BLaER1 (cell line): Measurements from ENCODE around the gene OR2G2.

ENCODE experiments used
- H3K27ac ChIP-seq: shearing (Covaris generic); formaldehyde crosslinking; 2 replicates; pipeline ENCODE4 v1.8.1; 2022
- H3K27me3 ChIP-seq: shearing (Covaris generic); formaldehyde crosslinking; 2 replicates; pipeline ENCODE4 v1.8.1; 2022
- H3K36me3 ChIP-seq: shearing (Covaris generic); formaldehyde crosslinking; 2 replicates; pipeline ENCODE4 v1.8.1; 2022
- H3K4me1 ChIP-seq: shearing (Covaris generic); formaldehyde crosslinking; 2 replicates; pipeline ENCODE4 v1.8.1; 2022
- H3K4me2 ChIP-seq: shearing (Covaris generic); formaldehyde crosslinking; 2 replicates; pipeline ENCODE4 v1.8.1; 2022
- H3K4me3 ChIP-seq: shearing (Covaris generic); formaldehyde crosslinking; 2 replicates; pipeline ENCODE4 v1.8.1; 2022
- H3K9ac ChIP-seq: shearing (Covaris generic); formaldehyde crosslinking; 2 replicates; pipeline ENCODE4 v1.8.1; 2022
- H3K9me3 ChIP-seq: shearing (Covaris generic); formaldehyde crosslinking; 2 replicates; pipeline ENCODE4 v1.8.1; 2022
- H4K20me1 ChIP-seq: shearing (Covaris generic); formaldehyde crosslinking; 2 replicates; pipeline ENCODE4 v1.8.1; 2022
- Cebpa-rat ChIP-seq: shearing (Covaris generic); IDR thresholded peaks from 2 replicates; pipeline ENCODE4 v1.8.1; 2022

OR2G2 gene, protein sequence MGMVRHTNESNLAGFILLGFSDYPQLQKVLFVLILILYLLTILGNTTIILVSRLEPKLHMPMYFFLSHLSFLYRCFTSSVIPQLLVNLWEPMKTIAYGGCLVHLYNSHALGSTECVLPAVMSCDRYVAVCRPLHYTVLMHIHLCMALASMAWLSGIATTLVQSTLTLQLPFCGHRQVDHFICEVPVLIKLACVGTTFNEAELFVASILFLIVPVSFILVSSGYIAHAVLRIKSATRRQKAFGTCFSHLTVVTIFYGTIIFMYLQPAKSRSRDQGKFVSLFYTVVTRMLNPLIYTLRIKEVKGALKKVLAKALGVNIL

DNA sequence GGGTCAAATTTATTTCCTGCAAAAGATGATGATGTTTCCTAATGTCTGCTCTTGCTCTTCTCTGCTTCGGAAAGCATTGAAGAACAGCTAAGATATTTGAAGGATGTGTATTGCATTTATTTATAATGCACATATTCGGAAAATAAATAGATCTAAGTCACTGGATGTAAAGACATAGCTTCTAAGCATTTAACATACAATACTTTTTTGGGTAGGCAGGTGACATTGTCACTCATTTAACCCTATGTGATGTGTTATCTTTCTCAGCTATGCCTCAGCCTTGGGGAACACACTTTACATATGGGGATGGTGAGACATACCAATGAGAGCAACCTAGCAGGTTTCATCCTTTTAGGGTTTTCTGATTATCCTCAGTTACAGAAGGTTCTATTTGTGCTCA lies at the start of gene OR2G2:
Gene OR2G2, plus strand, starts transcription at position 301 of the 400 bp plus-strand sequence. Its CDS starts 0 bp downstream, at position 301.
- Histone ChIP-seq H3K4me3 (no peak within 1 kb of the TSS), H3K27me3 (no peaks in the 10 kb centered on the region), H3K9me3 (no peaks in the 10 kb centered on the region), H3K27ac (no peak within 1 kb of the TSS), H3K36me3 (no peaks in the 10 kb centered on the region), H3K4me2 (no peak within 1 kb of the TSS), H3K4me1 (no peaks in the 10 kb centered on the region), H3K9ac (no peak within 1 kb of the TSS), H4K20me1 (no peaks in the 10 kb centered on the region)
- TF ChIP-seq Cebpa-rat, result no peak

DNA sequence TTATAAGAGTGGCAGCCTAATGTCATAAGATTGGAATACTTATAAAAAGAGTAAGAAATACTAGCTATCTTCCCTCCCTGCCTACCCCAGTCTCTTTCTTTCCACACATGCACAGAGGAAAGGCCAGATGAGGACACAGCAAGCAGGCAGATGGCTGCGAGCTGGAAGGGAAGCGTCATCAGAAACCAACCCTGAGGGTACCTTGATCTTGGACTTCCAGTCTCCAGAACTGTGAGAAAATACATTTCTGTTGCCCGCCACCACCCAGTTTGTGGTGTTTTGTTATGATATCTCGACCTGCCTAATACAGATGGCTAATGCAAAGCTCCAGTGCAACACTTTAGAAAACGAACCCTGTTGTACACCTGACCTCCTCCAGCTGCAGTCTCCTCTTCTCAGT lies 49.6 kb upstream of the OR2G2 start:
- Histone ChIP-seq H3K4me3 (no peak overlapping the region), H3K9ac (no peak overlapping the region), H3K4me1 (peaks cover 16% of the 10 kb centered on the region), H3K27me3 (no peaks in the 10 kb centered on the region), H3K27ac (no peak overlapping the region), H3K4me2 (no peak overlapping the region), H3K36me3 (no peaks in the 10 kb centered on the region), H4K20me1 (no peaks in the 10 kb centered on the region), H3K9me3 (peaks cover 3% of the 10 kb centered on the region; the same call in 1 of the 2 replicates)
- no peak for TF ChIP-seq Cebpa-rat

DNA sequence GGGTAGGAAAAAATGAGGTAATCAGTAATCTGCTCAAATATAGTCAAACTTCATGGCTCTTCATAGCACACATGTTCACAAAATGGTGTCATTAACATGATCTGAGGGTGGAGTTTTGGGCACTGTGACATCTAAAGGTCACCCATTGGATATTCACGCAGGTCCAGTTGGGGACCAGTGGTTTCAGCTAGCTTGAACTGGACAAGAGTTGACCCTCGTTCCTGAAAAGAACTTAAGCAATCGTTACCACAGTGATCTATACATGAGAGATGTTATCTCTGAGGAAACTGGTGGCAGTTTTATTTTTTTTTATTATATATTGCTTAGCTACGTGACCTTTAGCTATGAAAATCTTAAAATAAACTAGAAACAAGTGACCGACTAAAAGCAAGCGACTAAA lies 48.9 kb upstream of the OR2G2 start:
- Histone ChIP-seq H3K4me1 (peaks cover 16% of the 10 kb centered on the region), H3K4me3 (no peak overlapping the region), H3K36me3 (no peaks in the 10 kb centered on the region), H3K27ac (0 out of 2 replicates have a peak overlapping the region, but pooled peaks have one; percentile 28), H4K20me1 (no peaks in the 10 kb centered on the region), H3K4me2 (peak overlapping the region; percentile 65), H3K9ac (no peak overlapping the region), H3K9me3 (peaks cover 3% of the 10 kb centered on the region; the same call in 1 of the 2 replicates), H3K27me3 (no peaks in the 10 kb centered on the region)
- no peak for TF ChIP-seq Cebpa-rat

DNA sequence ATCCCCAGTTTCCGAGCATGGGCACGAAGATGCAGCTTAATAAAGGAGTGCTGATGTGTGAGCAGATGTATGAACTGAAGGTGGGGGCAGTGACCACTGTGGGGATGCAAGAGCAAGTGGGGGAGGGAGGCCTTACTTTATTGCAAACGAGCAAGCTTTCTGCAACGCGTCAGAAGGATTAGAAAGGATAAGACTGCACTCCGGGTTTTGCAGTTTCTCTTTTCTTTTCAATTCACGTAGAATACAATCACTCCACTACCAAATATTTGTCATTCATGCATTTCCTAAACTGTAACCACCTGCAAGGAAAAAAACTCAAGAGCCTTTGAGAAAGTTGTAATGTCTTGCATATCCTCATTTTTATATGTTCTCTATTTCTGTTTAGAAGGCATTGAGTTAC lies 47.6 kb upstream of the OR2G2 start:
- H3K4me2 ChIP-seq, result peak overlapping the region; percentile 65; the same call in 1 of the 2 replicates
- H3K4me3 ChIP-seq, result no peak overlapping the region
- no peak for TF ChIP-seq Cebpa-rat

DNA sequence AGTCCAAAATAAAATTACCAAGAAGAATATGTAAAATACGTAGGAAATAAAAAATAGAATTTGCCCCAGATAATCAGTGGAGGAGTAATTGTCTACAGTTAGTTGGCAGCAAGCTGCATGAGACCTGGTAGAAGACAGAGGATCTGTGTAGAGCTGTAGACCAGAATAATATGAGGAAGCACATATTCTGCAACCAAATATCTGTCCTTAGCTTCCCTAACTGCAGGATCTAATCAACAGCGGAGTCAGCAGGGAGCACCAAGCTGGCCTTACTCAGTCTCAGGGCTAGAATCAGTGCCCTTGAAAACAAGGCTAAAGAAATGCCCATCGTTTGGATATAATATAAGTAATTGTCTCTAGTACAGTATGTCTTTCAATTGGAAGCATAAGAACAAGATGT lies 45.3 kb upstream of the OR2G2 start:
- no peaks in the 10 kb centered on the region for H4K20me1 ChIP-seq
- H3K4me2 ChIP-seq, result no peak overlapping the region
- H3K4me3 ChIP-seq, result no peak overlapping the region
- H3K27ac ChIP-seq, result no peak overlapping the region
- H3K9me3 ChIP-seq, result no peaks in the 10 kb centered on the region
- H3K36me3 ChIP-seq, result no peaks in the 10 kb centered on the region
- TF ChIP-seq Cebpa-rat, result no peak
- H3K9ac ChIP-seq, result no peak overlapping the region
- H3K4me1 ChIP-seq, result peaks cover 16% of the 10 kb centered on the region
- no peaks in the 10 kb centered on the region for H3K27me3 ChIP-seq

More for the DNA sequence above, 47.6 kb upstream of the OR2G2 start:
- H3K9me3 ChIP-seq, result peaks cover 3% of the 10 kb centered on the region; the same call in 1 of the 2 replicates
- peaks cover 16% of the 10 kb centered on the region for H3K4me1 ChIP-seq
- H4K20me1 ChIP-seq, result no peaks in the 10 kb centered on the region
- no peak overlapping the region for H3K27ac ChIP-seq
- no peak overlapping the region for H3K9ac ChIP-seq
- no peaks in the 10 kb centered on the region for H3K36me3 ChIP-seq
- no peaks in the 10 kb centered on the region for H3K27me3 ChIP-seq

DNA sequence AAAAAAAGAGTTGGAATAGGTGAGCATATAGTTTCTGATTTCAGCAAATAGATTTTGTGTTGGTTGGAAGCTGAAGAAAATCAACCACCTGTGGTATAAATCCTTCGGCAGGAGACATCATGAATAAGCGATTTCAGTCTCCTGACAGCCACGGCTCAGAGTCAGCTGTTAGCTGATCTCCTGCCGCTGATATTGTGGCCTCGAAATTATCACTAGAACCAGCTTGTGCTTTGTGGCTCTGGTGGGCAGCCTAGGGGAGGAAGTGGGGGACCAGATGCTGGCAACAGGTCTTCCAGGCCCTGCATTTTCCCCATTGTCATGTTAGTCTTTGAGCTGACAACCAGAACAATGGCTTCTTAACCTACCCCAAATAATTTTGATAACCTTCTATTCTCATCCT lies 40.1 kb upstream of the OR2G2 start:
- H3K4me1 ChIP-seq, result no peaks in the 10 kb centered on the region
- no peaks in the 10 kb centered on the region for H3K36me3 ChIP-seq
- no peaks in the 10 kb centered on the region for H3K27me3 ChIP-seq
- no peak overlapping the region for H3K4me3 ChIP-seq
- TF ChIP-seq Cebpa-rat, result no peak
- no peak overlapping the region for H3K27ac ChIP-seq
- no peaks in the 10 kb centered on the region for H4K20me1 ChIP-seq
- H3K9ac ChIP-seq, result no peak overlapping the region
- H3K4me2 ChIP-seq, result no peak overlapping the region
- no peaks in the 10 kb centered on the region for H3K9me3 ChIP-seq

DNA sequence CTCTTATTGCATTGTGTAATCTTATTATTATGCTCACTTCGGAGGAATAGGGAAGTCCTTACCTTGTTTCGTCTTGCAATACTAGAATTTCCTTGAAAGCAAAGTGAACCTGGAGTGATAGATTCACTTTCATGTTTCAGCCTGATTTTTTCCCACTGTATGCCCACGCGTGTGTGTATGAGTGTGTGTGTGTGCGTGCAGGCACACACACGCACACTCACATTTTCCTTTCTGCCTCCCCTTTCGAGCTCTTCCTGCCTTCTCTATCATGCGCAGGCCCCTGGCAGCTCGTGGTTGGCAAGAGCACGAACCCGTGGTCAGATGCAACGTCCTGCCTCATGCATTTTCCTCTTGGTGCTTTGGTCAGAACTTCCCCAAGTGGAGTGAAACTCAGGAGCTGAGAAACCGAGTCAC lies 39.4 kb upstream of the OR2G2 start, which contains the start of gene GCSAML:
Gene GCSAML, plus strand, starts transcription at position 366 of the 414 bp plus-strand sequence. CDS start 58 bp downstream, outside the sequence.
- no peak within 1 kb of the TSS for H3K4me2 ChIP-seq
- no peak within 1 kb of the TSS for H3K9ac ChIP-seq
- no peak within 1 kb of the TSS for H3K27ac ChIP-seq
- TF ChIP-seq Cebpa-rat, result no peak
- H4K20me1 ChIP-seq, result no peaks in the 10 kb centered on the region
- no peaks in the 10 kb centered on the region for H3K9me3 ChIP-seq
- H3K36me3 ChIP-seq, result no peaks in the 10 kb centered on the region
- no peaks in the 10 kb centered on the region for H3K4me1 ChIP-seq
- H3K4me3 ChIP-seq, result no peak within 1 kb of the TSS
- no peaks in the 10 kb centered on the region for H3K27me3 ChIP-seq

DNA sequence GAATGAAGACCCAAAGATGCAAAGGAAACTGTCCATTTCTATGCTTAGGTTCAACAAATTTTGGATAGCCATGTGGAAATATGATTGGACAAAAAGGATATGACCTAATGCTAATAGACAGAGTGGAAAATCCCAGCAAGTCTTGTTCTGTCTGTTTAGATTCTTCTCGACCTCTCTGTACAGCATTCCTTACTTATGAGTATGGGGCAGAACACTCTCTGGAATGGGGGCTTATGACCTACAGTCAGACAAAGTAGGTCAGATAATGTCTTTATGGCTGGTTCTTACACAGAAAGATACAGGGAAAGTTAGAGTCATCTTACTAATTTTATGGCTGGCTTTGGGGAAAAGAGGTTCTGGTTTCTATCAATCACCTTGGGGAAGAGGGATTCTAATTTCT lies 36.4 kb upstream of the OR2G2 start:
- Histone ChIP-seq H3K36me3 (no peaks in the 10 kb centered on the region), H3K27ac (no peak overlapping the region), H3K9ac (no peak overlapping the region), H3K4me2 (no peak overlapping the region), H3K4me3 (no peak overlapping the region), H3K9me3 (no peaks in the 10 kb centered on the region), H3K4me1 (no peaks in the 10 kb centered on the region), H4K20me1 (no peaks in the 10 kb centered on the region), H3K27me3 (no peaks in the 10 kb centered on the region)
- no peak for TF ChIP-seq Cebpa-rat

DNA sequence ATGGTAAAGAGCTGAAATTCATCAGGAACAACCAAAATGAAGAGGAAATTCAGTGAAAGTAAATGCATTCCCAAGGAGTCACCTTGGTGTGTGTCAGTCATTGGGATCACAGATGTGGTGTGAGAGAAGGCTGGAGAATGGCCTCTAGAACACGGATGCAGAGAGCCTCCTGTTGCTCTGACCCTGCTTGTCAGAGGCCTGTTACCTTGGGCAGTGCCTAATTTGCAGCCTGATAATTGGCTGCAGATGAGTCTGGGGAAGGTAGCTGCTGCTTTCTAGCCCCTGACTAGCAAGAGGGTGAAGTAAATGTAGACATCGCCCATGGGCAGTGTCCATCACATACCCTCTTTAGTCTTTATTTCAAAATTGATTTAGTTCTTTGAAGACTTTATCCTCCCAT lies 35.9 kb upstream of the OR2G2 start:
- no peak overlapping the region for H3K27ac ChIP-seq
- H3K9ac ChIP-seq, result no peak overlapping the region
- no peaks in the 10 kb centered on the region for H4K20me1 ChIP-seq
- no peak for TF ChIP-seq Cebpa-rat
- H3K4me3 ChIP-seq, result no peak overlapping the region
- H3K4me2 ChIP-seq, result no peak overlapping the region
- no peaks in the 10 kb centered on the region for H3K27me3 ChIP-seq
- no peaks in the 10 kb centered on the region for H3K9me3 ChIP-seq
- no peaks in the 10 kb centered on the region for H3K4me1 ChIP-seq
- H3K36me3 ChIP-seq, result no peaks in the 10 kb centered on the region

DNA sequence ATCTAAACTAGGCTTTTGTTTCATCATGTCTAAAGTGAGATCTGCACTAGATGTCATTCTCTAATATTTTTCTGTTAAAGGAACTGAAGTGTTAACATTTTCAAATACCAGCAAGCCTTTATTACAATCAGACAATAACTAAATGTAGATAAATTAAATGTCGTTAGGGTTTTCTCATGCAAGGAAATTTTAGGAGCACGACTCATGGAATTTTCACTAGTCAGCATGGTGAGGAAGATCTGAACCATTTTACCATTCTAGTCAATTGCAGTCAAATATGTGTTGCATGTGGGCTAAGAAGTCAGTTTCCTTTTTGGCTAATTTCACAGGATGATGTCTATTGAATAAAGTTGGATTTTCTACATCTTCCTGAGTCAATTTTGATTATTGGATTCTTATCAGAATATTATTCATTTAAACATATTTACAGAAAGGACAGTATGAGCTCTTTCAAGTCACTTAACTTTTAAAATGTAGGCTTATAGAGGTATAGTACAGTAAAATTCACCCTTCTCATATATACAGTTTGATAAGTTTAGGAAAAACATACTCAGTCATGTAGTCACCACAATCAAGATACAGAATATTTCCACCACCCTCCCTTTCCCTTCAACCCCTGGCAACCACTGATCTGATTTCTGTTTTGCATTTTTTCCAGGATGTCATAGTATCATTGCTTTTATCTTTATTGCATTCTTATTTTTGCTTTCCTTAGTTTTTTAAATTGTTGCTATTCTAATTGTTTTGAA lies 30.1 kb upstream of the OR2G2 start:
- no peaks in the 10 kb centered on the region for H3K4me1 ChIP-seq
- H3K9ac ChIP-seq, result no peak overlapping the region
- no peak overlapping the region for H3K27ac ChIP-seq
- no peaks in the 10 kb centered on the region for H3K27me3 ChIP-seq
- H3K4me3 ChIP-seq, result no peak overlapping the region
- TF ChIP-seq Cebpa-rat, result no peak
- no peak overlapping the region for H3K4me2 ChIP-seq
- H4K20me1 ChIP-seq, result no peaks in the 10 kb centered on the region
- H3K36me3 ChIP-seq, result no peaks in the 10 kb centered on the region
- H3K9me3 ChIP-seq, result no peaks in the 10 kb centered on the region
